Activated CD4-positive, alpha-beta memory T cell treated with anti-CD3 and anti-CD28 coated beads, Interleukin-2, amount 10 ng/mL, durations not matched to agents 7 days and 5 days (primary cell): ENCODE measurements around the gene MICB. TPM values are rescaled to one million over a fixed set of nuclear protein-coding genes. Genes with fewer than 3 reads are reported as not detected.

Experiments used
- CTCF ChIA-PET: fragments of 350-600 bp; sonication (Branson Sonifier 250); formaldehyde crosslinking; loops from one replicate; lab custom pipeline; 2021; ENCODE audit warnings: antibody characterized with exemption, inconsistent platforms; lab: Charles Lee
- POLR2A ChIA-PET: fragments of 350-600 bp; sonication (Branson Sonifier 250); formaldehyde crosslinking; loops from one replicate; lab custom pipeline; 2021; ENCODE audit warnings: antibody characterized with exemption; lab: Charles Lee
- DNase-seq: peaks from one replicate; pipeline ENCODE4 v3.0.0-alpha.2; 2020
- H3K27ac Mint-ChIP-seq: one replicate; pipeline ENCODE4 v1.8.0; 2021; ENCODE audit warnings: mild to moderate bottlenecking, mixed read lengths
- H3K27me3 Mint-ChIP-seq: one replicate; pipeline ENCODE4 v1.8.0; 2021; ENCODE audit warnings: mixed read lengths
- H3K36me3 Mint-ChIP-seq: one replicate; pipeline ENCODE4 v1.8.0; 2021; ENCODE audit warnings: low read depth, mixed read lengths
- H3K4me1 Mint-ChIP-seq: one replicate; pipeline ENCODE4 v1.8.0; 2021; ENCODE audit warnings: mixed read lengths
- H3K4me3 Mint-ChIP-seq: one replicate; pipeline ENCODE4 v1.8.0; 2021; ENCODE audit warnings: mild to moderate bottlenecking, mixed read lengths
- H3K9me3 Mint-ChIP-seq: one replicate; pipeline ENCODE4 v1.8.0; 2021; ENCODE audit warnings: mixed read lengths
- total RNA-seq, 2 experiments: library from RNA; stranded (reverse); gene quantifications; one replicate each; pipeline ENCODE4 v1.2.3, GENCODE V29; 2021

Gene MICB
- total RNA-seq, 2 experiments from 2014 or later: 60.8 to 62.9 TPM

DNA sequence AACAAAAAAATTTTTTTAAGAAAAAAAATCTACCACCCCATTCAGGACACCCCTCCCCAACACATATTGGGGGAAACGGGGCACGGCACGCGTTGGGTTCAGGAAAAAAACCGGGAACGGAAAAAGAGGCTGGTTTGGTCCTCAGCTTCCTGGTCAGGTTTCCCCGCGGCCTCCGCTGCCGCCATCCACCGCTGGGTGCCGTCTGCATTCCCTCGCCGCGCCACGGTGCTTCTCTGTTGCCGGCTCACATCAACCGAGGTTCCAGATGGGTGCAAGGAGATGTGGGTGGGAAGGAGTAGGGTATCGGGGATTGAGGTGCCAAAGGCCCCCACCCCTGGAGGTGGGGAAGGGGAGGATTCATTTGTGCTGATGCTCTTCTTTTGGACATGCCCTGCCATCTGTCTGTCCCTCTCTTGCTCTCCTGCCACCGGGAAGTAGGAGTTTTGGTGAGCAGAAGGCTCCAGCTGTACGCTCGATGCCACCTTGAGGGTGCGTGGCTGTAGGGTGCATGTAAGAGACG, 36.6 kb downstream of the MICB start:
- Mint-ChIP-seq H3K4me3 (no peak overlapping the region), H3K4me1 (peaks cover 59% of the 10 kb centered on the region), H3K36me3 (peaks cover 86% of the 10 kb centered on the region), H3K9me3 (no peaks in the 10 kb centered on the region), H3K27ac (no peak overlapping the region), H3K27me3 (no peaks in the 10 kb centered on the region)
- ChIA-PET CTCF (no interaction called here), POLR2A (interaction anchor here (1.0 to 1.7 kb wide), 3 partner anchors 9 to 168 kb away, joined by 3 to 5 read pairs (median 3); partner anchors contain the start of gene ABHD16A)
- DNase-seq: no peak

DNA sequence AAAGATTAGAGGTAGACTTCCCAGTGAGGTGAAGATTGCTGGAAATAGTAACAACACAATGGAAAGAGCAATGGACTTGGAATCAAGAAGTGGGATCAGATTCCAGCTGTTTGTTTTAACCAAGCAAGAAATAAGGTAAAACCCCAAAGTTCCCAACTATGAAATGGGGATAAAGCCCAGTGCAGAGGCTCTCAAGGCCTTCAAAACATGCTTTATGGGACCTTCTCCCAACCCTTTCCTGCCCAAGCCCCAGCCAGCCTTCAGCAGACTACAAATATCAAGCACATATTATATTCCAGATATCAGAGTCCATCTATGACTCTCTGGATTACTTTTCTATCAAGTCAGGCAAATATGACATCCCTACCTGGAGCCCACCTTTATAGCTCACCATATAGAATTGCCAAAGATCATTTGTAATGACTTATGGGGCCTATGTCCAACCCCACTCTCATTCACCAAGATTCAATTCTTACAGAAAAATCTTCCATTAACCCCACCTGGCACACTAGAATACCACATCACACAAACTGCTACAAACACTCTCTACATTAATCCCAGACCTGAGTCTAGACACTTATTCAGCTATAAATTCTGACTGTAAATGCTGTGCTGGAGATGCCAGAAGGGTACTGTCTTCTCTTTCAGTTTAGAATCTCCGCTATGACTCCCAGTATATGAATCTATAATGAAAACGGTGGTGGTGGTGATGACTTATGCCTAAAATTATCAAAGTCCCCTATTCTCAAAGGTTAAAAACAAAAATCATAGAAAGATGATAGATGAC, 37.8 kb downstream of the MICB start:
- H3K27me3 Mint-ChIP-seq: no peaks in the 10 kb centered on the region
- peaks cover 86% of the 10 kb centered on the region for H3K36me3 Mint-ChIP-seq
- DNase-seq: no peak
- ChIA-PET POLR2A (interaction anchor here (1.0 to 1.7 kb wide), 4 partner anchors 39 to 117 kb away, joined by 3 to 5 read pairs (median 4); partner anchors contain the start of gene BAG6), CTCF (interaction anchor here (0.7 to 1.3 kb wide), 3 partner anchors 11 to 62 kb away, joined by 3 to 4 read pairs (median 3); no protein-coding TSS in a partner anchor)
- H3K9me3 Mint-ChIP-seq: no peaks in the 10 kb centered on the region
- no peak overlapping the region for H3K4me3 Mint-ChIP-seq
- H3K4me1 Mint-ChIP-seq: peaks cover 65% of the 10 kb centered on the region
- H3K27ac Mint-ChIP-seq: no peak overlapping the region

DNA sequence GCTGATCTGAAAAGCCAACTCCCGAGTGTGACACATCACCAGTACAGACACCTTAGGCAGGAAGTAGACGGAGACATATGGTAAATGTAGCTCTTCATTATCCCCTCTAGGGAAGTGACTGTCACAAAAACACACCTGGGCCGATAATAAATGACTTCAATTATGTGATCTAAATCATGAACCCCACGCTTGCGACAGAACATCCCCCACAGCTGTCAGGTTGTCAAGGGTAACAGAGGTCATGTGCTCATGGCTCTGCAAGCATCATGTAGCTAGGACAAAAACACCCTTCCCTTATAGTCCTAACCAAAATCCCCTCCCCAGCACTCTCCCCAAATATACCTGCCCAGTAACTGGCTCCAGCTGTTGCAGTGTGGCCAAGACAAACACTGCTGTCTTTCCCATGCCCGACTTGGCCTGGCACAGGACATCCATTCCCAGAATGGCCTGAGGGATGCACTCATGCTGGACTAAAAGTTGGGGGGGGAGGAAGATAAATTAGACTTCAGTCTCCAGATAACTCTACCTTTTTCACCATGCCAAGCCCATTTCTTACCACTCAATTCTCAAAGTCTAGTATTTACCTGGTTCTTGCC, 41.0 kb downstream of the MICB start:
- Mint-ChIP-seq H3K36me3 (peaks cover 67% of the 10 kb centered on the region), H3K27me3 (no peaks in the 10 kb centered on the region), H3K27ac (peak overlapping the region; percentile 22), H3K4me1 (peaks cover 64% of the 10 kb centered on the region), H3K4me3 (peak overlapping the region; percentile 89), H3K9me3 (no peaks in the 10 kb centered on the region)
- DNase-seq: no peak
- POLR2A ChIA-PET: interaction anchor here (0.6 to 7.3 kb wide), 8 partner anchors 9 to 420 kb away, joined by 3 to 164 read pairs (median 3); partner anchors contain the start of genes LTB, MICB, NCR3 and NELFE
- CTCF ChIA-PET: interaction anchor here (1.2 to 24.6 kb wide), 4 partner anchors 43 to 138 kb away, joined by 3 to 751 read pairs (median 206); partner anchors contain the start of genes LST1, LTB, NCR3 and TNF

DNA sequence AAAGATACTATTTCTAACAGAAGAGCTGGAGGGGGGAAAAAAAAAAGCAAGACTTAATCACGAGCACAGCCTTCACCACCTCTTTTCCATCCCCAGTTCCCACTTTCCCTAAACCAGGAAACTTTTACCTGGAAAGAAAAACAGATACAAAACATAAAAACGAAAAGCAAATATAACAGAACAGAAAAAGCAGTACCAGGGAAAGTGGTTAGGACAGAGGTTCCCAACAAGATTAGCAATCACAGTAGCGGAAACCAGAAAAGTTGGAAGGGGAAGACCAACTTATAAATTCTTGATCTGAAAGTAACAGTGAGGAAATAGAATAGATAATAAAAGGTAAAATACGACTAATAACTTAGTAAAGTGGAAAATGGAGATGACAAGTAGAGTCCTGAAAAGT, 42.7 kb downstream of the MICB start:
- peaks cover 53% of the 10 kb centered on the region for H3K4me1 Mint-ChIP-seq
- POLR2A ChIA-PET: interaction anchor here (0.9 to 7.3 kb wide), 30 partner anchors 9 to 357 kb away, joined by 3 to 164 read pairs (median 8); partner anchors contain the start of genes ABHD16A, BAG6, CLIC1 and CSNK2B
- peaks cover 50% of the 10 kb centered on the region for H3K36me3 Mint-ChIP-seq
- H3K9me3 Mint-ChIP-seq: no peaks in the 10 kb centered on the region
- CTCF ChIA-PET: interaction anchor here (1.4 to 24.6 kb wide), 7 partner anchors 11 to 419 kb away, joined by 3 to 751 read pairs (median 19); partner anchors contain the start of genes LST1, LTB, MICB and NCR3
- H3K27me3 Mint-ChIP-seq: no peaks in the 10 kb centered on the region
- H3K27ac Mint-ChIP-seq: peak overlapping the region; percentile 78
- H3K4me3 Mint-ChIP-seq: peak overlapping the region; percentile 89
- no peak for DNase-seq

DNA sequence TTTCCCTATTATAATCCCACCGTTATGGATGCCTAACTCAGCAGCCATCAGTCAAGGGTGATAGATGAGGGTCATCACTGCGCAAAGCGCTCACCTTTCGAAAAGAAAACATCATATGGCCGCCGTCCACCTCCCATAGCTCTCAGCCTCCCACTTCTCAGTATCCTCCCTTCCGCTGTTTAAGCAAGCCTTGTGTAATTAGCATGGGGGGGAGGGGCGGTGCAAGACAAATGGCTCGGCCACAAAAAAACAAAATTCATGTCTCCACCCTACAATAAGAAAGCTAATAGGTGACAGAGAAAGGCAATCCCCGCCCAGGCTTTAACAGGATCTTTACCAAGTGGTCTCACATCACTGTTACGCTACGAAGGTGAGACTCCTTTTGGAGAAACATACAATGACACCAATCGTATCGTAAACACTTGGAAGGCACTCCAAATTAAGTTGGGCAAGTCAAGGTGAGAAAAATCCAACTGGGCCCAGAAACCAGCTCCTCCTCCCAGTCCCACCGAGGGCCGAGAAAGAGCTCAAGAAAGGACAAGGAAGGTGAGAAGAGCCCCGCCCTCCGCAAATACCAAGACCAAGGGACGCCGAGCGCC, 43.2 kb downstream of the MICB start:
- Mint-ChIP-seq H3K27me3 (no peaks in the 10 kb centered on the region), H3K4me3 (peak overlapping the region; percentile 89), H3K9me3 (no peaks in the 10 kb centered on the region), H3K4me1 (peaks cover 52% of the 10 kb centered on the region), H3K27ac (peak overlapping the region; percentile 75), H3K36me3 (peaks cover 45% of the 10 kb centered on the region)
- CTCF ChIA-PET: interaction anchor here (0.8 to 24.6 kb wide), 18 partner anchors 10 to 418 kb away, joined by 3 to 751 read pairs (median 4); partner anchors contain the start of genes BAG6, HSPA1A, HSPA1B and HSPA1L
- DNase-seq: peak; percentile 77
- POLR2A ChIA-PET: interaction anchor here (0.8 to 7.3 kb wide), 47 partner anchors 9 to 1431 kb away, joined by 3 to 164 read pairs (median 6); partner anchors contain the start of genes ABHD16A, BAG6, C6orf47 and CLIC1

DNA sequence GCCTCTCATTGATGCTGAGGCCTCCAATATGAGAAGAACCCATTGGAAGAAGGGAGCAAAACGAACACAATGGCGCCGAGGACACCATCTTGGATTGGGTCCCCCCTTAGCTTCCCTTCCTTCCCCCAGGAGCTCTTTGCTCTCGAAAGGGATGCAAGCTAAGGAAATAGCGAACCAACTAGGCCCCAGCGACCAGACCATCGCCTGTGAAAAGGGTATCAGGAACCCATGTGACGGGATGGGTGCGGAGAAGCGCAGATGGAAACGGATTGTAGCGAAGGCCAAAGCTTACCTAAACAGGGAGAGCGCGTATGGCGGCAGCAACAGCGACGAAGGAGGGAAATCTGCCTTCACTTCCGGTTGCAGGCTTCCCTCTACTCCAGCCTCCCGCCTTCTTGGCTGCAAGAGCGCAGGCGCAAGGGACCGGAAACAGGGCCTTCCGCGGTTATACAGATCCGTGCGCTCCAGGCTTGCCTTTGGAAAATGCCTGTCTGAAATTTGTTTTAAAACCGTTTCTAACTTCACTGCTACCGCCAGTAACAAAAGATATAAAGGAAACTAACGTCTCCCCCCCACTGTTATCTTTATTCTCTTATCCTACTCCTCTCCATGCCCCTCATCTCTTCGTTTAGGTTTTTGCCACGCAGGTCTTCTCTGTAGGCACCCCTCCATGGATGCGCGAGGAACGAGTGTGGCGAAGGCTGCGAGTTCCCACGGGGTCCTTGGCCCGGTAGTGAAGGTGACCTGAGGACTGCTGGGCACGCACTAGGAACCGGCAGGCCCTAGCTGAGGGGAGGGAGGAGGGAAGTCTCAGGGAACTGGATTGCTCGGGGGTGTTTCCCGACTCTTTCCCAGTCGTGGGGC, 43.9 kb downstream of the MICB start, which contains the start of gene DDX39B:
Gene DDX39B (minus strand): TSS at position 346 of the 864 bp plus-strand sequence. CDS start 1,471 bp downstream, outside the sequence.
- H3K36me3 Mint-ChIP-seq: peaks cover 39% of the 10 kb centered on the region

DNA sequence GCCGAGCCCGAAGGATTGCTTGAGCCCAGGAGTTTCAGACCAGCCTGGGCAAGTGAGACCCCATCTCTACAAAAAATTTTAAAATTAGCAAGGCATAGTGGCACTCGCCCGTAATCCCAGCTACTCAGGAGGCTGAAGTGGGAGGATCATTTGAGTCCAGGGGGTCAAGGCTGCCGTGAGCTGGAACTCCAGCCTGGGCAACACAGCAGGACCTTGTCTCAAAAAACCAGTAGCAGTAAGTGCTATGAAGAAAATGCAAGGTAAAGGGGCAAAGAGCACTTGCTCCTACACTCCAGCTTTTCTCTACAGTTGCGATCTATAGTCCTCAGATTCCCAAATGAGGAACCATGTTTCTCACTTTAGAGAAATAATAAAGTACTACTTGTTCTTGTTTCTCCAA, 45.7 kb downstream of the MICB start:
- Mint-ChIP-seq H3K4me1 (peaks cover 58% of the 10 kb centered on the region), H3K4me3 (no peak overlapping the region), H3K27ac (no peak overlapping the region), H3K36me3 (peaks cover 29% of the 10 kb centered on the region), H3K27me3 (no peaks in the 10 kb centered on the region), H3K9me3 (no peaks in the 10 kb centered on the region)
- ChIA-PET CTCF (interaction anchor here (1.0 to 24.6 kb wide), 4 partner anchors 8 to 117 kb away, joined by 3 to 751 read pairs (median 210); partner anchors contain the start of genes C6orf47, LST1, LTB and NCR3), POLR2A (interaction anchor here (1.2 to 7.3 kb wide), 7 partner anchors 16 to 283 kb away, joined by 3 to 162 read pairs (median 7); partner anchors contain the start of genes LTB and TNF)
- DNase-seq: no peak

More for the DNA sequence above, 43.9 kb downstream of the MICB start, which contains the start of gene DDX39B:
- peak within 1 kb of the TSS; percentile 75 for H3K27ac Mint-ChIP-seq
- H3K4me3 Mint-ChIP-seq: peak within 1 kb of the TSS; percentile 89
- no peaks in the 10 kb centered on the region for H3K27me3 Mint-ChIP-seq
- DNase-seq: peak; percentile 94
- POLR2A ChIA-PET: interaction anchor here (0.6 to 7.3 kb wide), 52 partner anchors 9 to 1430 kb away, joined by 3 to 164 read pairs (median 6); partner anchors contain the start of genes ABHD16A, BAG6, C6orf47 and CLIC1
- no peaks in the 10 kb centered on the region for H3K9me3 Mint-ChIP-seq
- CTCF ChIA-PET: interaction anchor here (0.8 to 24.6 kb wide), 19 partner anchors 9 to 417 kb away, joined by 3 to 751 read pairs (median 4); partner anchors contain the start of genes BAG6, HSPA1A, HSPA1B and HSPA1L
- H3K4me1 Mint-ChIP-seq: peaks cover 52% of the 10 kb centered on the region

DNA sequence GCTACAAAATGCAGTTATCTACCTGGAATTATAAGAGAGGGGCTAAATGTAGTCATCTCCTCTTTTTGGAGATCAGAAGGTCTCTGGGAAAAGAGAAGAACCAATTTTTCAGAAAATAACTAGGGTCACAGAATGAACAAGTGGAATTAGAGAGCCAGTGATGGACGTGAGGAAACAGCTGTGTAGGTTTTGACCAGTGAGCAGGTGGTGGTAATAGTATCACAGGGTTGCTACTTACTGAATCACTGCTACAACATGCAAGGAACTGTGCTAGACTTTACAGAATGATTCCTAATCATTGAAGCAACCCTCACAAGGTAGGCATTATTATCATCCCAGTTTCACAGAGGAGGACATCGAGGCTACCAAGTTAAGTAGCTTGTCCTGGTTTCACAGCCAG, 46.7 kb downstream of the MICB start:
- Mint-ChIP-seq H3K36me3 (peaks cover 23% of the 10 kb centered on the region), H3K27ac (no peak overlapping the region), H3K27me3 (no peaks in the 10 kb centered on the region), H3K9me3 (no peaks in the 10 kb centered on the region), H3K4me3 (no peak overlapping the region), H3K4me1 (peaks cover 56% of the 10 kb centered on the region)
- CTCF ChIA-PET: interaction anchor here (1.0 to 24.6 kb wide), 3 partner anchors 37 to 116 kb away, joined by 3 to 751 read pairs (median 400); partner anchors contain the start of genes C6orf47, LST1, LTB and NCR3
- no peak for DNase-seq
- POLR2A ChIA-PET: interaction anchor here (1.2 to 9.9 kb wide), 5 partner anchors 34 to 51 kb away, joined by 3 to 267 read pairs (median 145); partner anchors contain the start of genes LST1, LTB, NCR3 and TNF

DNA sequence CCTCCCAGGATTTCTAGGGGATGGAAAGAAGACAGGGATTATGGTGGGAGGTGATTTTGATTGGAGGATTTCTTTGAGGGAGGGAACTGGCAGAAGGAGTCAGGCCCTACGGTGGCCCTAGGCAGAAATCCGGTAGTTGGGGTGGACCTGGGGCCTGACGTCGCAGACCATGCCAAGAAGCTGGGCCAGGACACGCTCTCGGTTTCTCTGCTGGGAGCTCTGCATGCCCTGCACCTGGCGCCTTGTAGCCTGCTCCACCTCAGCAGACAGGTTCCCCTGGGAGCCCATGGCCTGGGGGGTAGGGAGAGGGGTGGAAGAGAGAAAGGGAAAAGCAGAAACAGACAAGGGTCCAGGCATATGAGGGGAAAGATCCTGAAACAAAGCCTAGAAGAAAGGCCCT, 47.3 kb downstream of the MICB start:
- H3K36me3 Mint-ChIP-seq: peaks cover 19% of the 10 kb centered on the region
- no peak overlapping the region for H3K4me3 Mint-ChIP-seq
- H3K9me3 Mint-ChIP-seq: no peaks in the 10 kb centered on the region
- peaks cover 53% of the 10 kb centered on the region for H3K4me1 Mint-ChIP-seq
- no peak for DNase-seq
- ChIA-PET POLR2A (interaction anchor here (1.2 to 9.9 kb wide), 3 partner anchors 34 to 51 kb away, joined by 3 to 267 read pairs (median 145); partner anchors contain the start of genes LST1, LTB, NCR3 and TNF), CTCF (interaction anchor here (16.5 to 24.6 kb wide), 2 partner anchors 36 to 53 kb away, joined by 400 to 751 read pairs; partner anchors contain the start of genes LST1, LTB, NCR3 and TNF)
- no peaks in the 10 kb centered on the region for H3K27me3 Mint-ChIP-seq
- no peak overlapping the region for H3K27ac Mint-ChIP-seq

DNA sequence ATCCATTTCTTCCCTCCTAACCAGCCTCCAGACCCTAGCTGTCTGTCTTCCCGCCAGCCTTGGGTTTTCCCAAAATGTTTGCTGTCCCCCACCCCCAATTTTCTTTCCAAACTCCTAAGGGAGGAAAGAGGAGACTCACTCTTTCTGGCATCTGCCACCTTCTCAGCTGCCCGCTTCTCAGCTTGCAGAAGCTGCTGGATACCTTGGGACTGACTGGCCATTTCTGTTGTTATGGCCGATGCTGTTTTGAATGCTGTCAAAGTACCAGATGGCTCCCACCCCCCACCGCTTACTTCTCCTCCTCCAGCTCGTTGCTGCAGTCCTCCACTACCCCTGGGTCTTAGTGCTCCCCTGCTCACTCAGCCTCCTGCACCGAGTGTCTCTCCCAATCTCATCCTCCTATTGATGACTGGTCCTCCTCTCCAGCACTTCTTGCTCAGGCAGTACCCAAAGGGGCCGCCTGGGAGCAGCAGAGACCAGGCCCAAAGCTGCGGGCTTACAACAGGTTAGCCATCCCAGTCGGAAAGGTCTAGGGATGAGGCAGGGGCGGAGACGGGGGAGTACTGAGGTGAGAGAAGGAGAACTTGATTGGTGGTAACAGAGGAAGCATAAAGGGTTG, 48.5 kb downstream of the MICB start, which contains the start of gene ATP6V1G2:
Gene ATP6V1G2 (minus strand): TSS at position 270 of the 619 bp plus-strand sequence. CDS start 49 bp downstream, at position 221.
- peak; percentile 92 for DNase-seq
- Mint-ChIP-seq H3K27me3 (no peaks in the 10 kb centered on the region), H3K36me3 (peaks cover 17% of the 10 kb centered on the region), H3K27ac (peak within 1 kb of the TSS; percentile 69), H3K4me3 (peak within 1 kb of the TSS; percentile 76), H3K4me1 (peaks cover 60% of the 10 kb centered on the region), H3K9me3 (no peaks in the 10 kb centered on the region)
- POLR2A ChIA-PET: interaction anchor here (0.7 to 9.9 kb wide), 10 partner anchors 12 to 191 kb away, joined by 3 to 267 read pairs (median 8); partner anchors contain the start of genes BAG6, CLIC1, LST1 and LTB
- CTCF ChIA-PET: interaction anchor here (0.6 to 24.6 kb wide), 6 partner anchors 11 to 74 kb away, joined by 3 to 751 read pairs (median 4); partner anchors contain the start of genes LST1, LTB, NCR3 and PRRC2A
